Stimulated activated CD4-positive, alpha-beta T cell treated with anti-CD3 and anti-CD28 coated beads, Interleukin-4, amount 100 ng/mL, for 48 hours (primary cell): ENCODE results near the gene SH3PXD2B.
"Not testable (repeated sequence)": the region's sequence is repeated elsewhere in the genome, so short reads cannot be mapped to it uniquely, and the experiment has no call there.

Source experiments
- DNase-seq, 2 donors: peaks; one replicate each; pipeline ENCODE4 v3.0.0-alpha.2; 2020; ENCODE audit warnings: low read depth in 2 of 2

SH3PXD2B gene

GRCh38 chr5:172302047-172302710, 152.1 kb downstream of the SH3PXD2B start:
- no peak for DNase-seq

GRCh38 chr5:172299916-172300439, 154.3 kb downstream of the SH3PXD2B start:
- DNase-seq: no peak

DNA sequence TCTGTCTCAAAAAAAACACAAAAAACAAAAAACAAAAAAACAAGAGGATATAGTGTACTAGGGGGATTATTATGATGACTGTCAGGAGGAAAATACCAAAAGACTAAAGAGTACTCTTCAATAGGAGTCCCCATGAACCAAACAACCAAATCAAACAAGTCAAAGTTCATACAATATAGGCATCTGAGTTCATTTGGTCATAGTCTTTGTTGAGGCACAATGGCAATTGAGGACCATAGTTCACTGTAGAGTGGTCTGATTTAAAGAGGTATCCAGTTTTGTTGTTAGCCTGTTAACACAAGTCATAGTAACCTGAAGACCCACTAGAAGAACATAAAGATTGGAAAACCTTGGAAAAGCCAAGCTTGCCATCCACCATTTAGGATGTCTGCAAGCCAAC, 159.5 kb downstream of the SH3PXD2B start:
- DNase-seq: no peak

DNA sequence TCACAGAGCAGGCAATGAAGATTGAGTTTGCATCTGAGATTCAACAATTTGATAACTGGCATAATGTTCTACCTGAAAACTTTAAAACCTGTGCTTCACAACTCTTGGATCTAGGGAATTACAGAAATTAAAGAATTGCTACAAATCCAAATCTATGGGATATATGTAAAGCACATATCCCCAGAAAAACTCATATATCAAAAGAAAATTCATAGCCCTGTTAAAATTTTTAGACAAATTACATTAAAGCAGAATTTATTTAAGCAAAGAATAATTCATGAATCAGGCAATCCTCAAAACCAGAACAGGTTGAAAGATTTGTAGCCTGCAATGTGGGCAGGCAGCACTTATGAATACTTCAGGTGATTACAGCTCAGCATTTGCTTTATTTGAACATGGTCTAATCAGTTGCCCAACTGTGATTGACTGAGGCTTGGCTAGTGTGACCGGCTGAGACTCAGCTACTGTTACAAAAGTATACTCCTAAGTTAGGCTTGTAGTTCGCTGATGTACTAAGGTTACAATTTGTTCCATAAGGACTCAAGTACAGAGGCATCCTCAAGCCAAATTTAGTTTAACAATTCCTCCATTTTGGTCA, 160.5 kb downstream of the SH3PXD2B start:
- no peak for DNase-seq

- DNase-seq: peak; percentile 29 to 48
Observed at GRCh38 chr5:172293054-172293744, 161.1 kb downstream of the SH3PXD2B start.

- DNase-seq: not testable (repeated sequence)
Observed at GRCh38 chr5:172291837-172292236, 162.5 kb downstream of the SH3PXD2B start.

- DNase-seq: no peak
Observed at GRCh38 chr5:172288465-172288864, 165.9 kb downstream of the SH3PXD2B start.

- not testable (repeated sequence) for DNase-seq
Observed at GRCh38 chr5:172287140-172287539, 167.2 kb downstream of the SH3PXD2B start.

DNA sequence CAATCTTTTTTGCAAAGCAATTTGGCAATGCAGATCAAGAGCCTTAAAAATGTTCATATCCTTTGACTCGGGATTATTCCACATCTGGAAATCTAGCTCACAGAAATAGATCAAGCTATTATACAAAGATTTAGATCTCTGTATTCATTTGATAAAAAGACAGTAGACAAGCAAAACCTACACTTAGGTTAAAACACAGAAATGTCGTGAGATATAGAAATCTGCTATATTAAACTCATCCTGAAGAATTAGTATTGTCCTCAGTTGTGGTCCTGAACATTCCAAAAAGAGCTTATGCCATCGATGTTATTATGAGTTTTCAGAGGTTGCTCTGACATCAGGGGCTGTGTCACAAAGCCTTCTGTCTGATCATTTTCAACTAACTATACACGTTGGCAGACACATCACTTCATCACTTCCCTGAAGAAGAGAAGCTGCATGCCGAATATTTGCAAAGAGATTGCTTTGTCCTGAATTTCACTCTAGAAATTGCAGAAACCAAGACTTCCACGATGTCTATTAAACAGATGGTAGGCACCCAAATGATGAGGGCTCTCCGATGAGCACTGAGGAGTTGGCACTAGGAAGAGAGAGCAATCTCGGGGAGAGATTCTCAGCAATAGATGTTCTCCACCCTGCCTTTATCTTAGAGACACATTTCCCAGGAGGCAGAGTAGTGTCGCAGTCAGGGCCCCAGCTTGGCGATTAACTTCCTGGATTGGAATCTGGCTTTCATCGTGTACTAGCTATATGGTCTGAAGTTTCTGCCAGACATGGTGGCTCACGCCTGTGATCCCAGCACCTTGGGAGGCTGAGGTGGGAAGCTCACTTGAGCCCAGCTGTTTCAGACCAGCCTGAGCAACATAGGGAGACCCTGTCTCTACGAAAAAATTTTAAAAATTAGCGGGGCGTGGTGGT, 168.8 kb downstream of the SH3PXD2B start:
- DNase-seq: no peak

DNA sequence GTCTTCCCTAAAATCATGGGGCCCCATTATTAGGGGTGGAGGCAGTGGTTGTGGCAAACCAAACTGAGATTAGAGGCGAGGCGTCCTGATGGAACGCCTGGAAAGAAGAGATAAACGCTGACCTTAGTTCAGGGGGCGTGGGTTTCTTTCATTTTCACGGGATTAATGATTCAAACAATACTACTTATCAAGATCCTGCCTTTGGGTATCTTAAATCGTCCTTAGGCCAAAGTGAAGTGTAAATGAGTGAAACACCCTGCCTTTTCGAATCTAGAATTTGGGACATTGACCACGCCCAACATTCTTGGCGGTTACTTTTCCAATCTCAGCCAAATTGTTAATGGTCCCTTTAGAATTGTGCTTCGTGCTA, 169.7 kb downstream of the SH3PXD2B start:
- DNase-seq: no peak

- peak; percentile 65 to 74 for DNase-seq
Observed at GRCh38 chr5:172283862-172284610, 170.3 kb downstream of the SH3PXD2B start.

DNA sequence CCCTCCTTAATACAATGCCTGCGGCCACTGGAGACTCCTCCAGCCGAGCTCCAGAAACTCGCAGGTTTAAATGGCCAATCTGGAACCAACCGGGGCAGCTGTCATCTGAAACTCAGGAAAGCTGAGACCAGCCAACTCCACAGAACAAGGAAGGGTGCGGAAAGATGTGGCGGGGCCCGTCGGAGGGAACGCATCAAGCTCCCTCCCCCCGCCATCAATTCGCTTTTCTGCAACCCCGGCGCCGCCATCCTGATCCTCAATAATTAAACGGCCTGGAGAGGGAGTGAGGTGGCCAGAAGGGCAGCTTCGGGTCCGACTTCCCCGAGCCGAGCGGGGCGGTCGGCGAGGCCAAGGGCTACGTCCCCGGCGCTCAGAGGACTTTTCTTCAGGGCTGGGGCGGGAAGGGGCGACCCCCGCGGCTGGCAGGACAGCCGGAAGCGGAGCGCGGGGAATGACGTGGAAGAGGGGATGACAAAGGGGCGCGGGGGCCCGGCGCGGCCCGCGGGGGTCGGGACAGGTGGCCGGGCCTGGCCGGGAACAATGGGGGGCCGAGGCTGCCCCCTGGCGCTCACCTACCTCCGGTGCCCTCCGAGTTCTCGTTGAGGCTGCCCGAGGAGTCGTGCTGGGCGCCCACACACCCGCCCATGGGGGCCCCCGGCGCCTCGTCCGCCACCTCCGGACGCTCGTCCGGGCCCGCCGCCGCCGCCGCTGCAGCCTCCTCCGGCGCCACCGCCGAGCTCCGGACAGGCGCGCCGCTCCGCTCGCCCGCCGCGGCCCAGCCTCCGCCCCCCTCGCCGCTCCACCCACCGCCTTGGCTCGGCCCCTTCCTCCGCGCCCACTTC, 171.1 kb downstream of the SH3PXD2B start, which contains the start of gene UBTD2:
Gene UBTD2, minus strand, starts transcription at position 745 of the 842 bp plus-strand sequence. Its CDS starts 99 bp downstream, at position 646.
- peak; percentile 57 to 70 for DNase-seq

GRCh38 chr5:172282272-172283019, 171.9 kb downstream of the SH3PXD2B start:
- DNase-seq: no peak

GRCh38 chr5:172281346-172281745, 173.0 kb downstream of the SH3PXD2B start:
- DNase-seq: no peak

- no peak for DNase-seq
Observed at GRCh38 chr5:172280929-172281328, 173.4 kb downstream of the SH3PXD2B start.

- DNase-seq: no peak
Observed at GRCh38 chr5:172280317-172280716, 174.0 kb downstream of the SH3PXD2B start.

- DNase-seq: no peak
Observed at GRCh38 chr5:172278356-172278755, 176.0 kb downstream of the SH3PXD2B start.

- no peak for DNase-seq
Observed at GRCh38 chr5:172276214-172276613, 178.1 kb downstream of the SH3PXD2B start.
